Dermis microvascular lymphatic vessel endothelial cell (primary cell): ENCODE measurements around the gene MARCO. TPM values are rescaled to one million over a fixed set of nuclear protein-coding genes. Genes with fewer than 3 reads are reported as not detected.
"Not testable (repeated sequence)": the region's sequence is repeated elsewhere in the genome, so short reads cannot be mapped to it uniquely, and the experiment has no call there.

Source experiments
- DNase-seq, 2 donors: peaks; one replicate each; pipeline versions ENCODE4 v3.0.0 to v3.0.0-alpha.2; 2010; ENCODE audit warnings: low read depth in 2 of 2
- total RNA-seq: library from RNA; depleted of rRNA; stranded (reverse); fragments of >200 nt; gene quantifications from 2 replicates; pipeline ENCODE4 v1.2.1, GENCODE V29; 2014

Gene MARCO
- total RNA-seq, 1 donor from 2014 or later, result not detected

DNA sequence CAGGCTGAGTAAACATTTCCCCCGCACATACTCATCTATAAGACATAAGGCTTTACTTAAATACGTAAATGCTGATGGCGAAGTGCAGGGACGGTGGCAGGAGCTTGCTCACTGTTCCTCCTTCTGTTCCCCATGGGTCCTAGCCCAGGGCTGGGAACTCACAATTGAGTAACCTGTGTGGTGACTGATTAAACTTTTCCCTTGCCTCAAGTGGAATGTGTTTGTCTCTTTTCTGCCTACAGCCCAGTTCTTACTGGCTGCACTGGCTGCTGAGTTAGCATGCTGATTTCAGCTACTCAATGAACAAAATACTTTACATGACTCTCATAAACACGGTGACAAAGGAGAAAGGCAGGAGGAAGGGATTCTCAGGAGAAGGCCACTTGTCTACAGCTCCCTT lies 87.3 kb downstream of the MARCO start:
- DNase-seq, result no peak

DNA sequence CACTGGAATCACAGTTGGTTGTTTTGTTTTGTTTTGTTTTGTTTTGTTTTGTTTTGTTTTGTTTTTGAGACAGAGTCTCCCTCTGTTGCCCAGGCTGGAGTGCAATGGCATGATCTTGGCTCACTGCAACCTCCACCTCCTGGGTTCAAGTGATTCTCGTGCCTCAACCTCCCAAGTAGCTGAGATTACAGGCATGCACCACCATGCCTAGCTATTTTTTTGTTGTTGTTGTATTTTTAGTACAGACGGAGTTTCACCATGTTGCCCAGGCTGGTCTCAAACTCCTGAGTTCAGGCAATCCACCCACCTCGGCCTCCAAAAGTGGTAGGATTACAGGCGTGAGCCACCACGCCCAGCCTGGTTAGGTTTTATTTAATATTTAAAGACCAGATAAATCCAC lies 95.9 kb downstream of the MARCO start:
- DNase-seq, result not testable (repeated sequence)

DNA sequence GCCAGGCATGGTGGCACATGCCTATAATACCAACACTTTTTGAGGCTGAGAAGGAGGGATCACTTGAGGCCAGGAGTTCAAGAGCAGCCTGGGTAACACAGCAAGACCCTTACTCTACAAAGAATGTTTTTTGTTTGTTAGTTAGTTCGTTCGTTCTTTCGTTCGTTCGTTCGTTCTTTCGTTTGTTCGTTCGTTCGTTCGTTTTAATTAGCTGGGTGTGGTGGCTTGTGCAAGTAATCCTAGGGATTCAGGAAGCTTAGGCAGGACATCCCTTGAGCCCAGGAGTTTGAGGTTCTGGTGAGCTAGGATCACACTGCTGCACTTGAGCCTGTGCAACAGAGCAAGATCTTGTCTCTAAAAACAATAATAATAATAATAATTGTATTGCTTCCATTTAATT lies 98.7 kb downstream of the MARCO start:
- no peak for DNase-seq

Other genes starting within 250 kb of the MARCO start
- gene EN1, start 94.5 kb upstream of the MARCO start, total RNA-seq, result not detected in 2 replicates
- gene C1QL2, start 216.6 kb downstream of the MARCO start, total RNA-seq, result not detected in 2 replicates